Psoas muscle (tissue), 7 donors: ENCODE results near the gene PUDP. TPM values are rescaled to one million over a fixed set of nuclear protein-coding genes. Genes with fewer than 3 reads are reported as not detected.

ENCODE experiments used
- polyA plus RNA-seq, 3 donors: library from polyadenylated mRNA; stranded (reverse); fragments of 200-250 nt; gene quantifications; one replicate each; pipeline ENCODE4 v1.2.3, GENCODE V29; 2013
- total RNA-seq, 4 donors: library from RNA; stranded (reverse); fragmentation: NEBNext Ultra II Directional in 2 of 4; extraction: Animal tissue kit (Norgen Biotek cat#: 25700) in 2 of 4; gene quantifications; one replicate each; pipeline versions ENCODE4 v1.2.1 to v1.2.4, GENCODE V29; 2021 to 2023
- donor health status: healthy with polysubstance abuse.
- donor health status: DM: no; HTN: no; CAD: no; lungs with moderate emphysema.
- donor health status: Bipolar disorder and iron deficiency.
- donor health status: healthy.
- donor health status: DM: no; HTN: no; CAD: no.
- donor health status: DM: no; HTN: no; CAD: no.
- donor health status: DM: yes; HTN: yes; CAD: no.

PUDP gene
- total and polyA plus RNA-seq, 7 donors: 17.2 to 34.0 (median 21.4) TPM

Other genes with a start within 250 kb of the PUDP start
- 10 to 100 TPM in 3 of 4 donors, 1 to 10 TPM in 1; 4.6 to 14.3 (median 13.4) TPM for gene STS, start 441 bp downstream of the PUDP start, total RNA-seq
- 1 to 10 TPM; 2.3 to 4.1 (median 3.9) TPM for gene STS, start 441 bp downstream of the PUDP start, polyA plus RNA-seq